Measurements from ENCODE around the gene AHDC1. TPM values are rescaled to one million over a fixed set of nuclear protein-coding genes. Genes with fewer than 3 reads are reported as not detected.
A peak's percentile ranks its signal among the peaks of the same experiment; 100 is the strongest.
"Not testable (repeated sequence)": the region's sequence is repeated elsewhere in the genome, so short reads cannot be mapped to it uniquely, and the experiment has no call there.

Gene AHDC1
- total and polyA plus RNA-seq, 2 of the 13 experiments (the other 11 are each of a cell fraction or from before 2014, with no cell fraction given) = 1.0 to 2.7 TPM

GRCh38 chr1:27553823-27554222, 50.1 kb downstream of the AHDC1 start:
- H3K4me3 ChIP-seq (replicated peaks in 1 of 3; ENCODE audit: insufficient read depth in 1 of 3, low read depth in 2 of 3, low read length in 3 of 3); H3K36me3 ChIP-seq (replicated peaks in 1 of 2; ENCODE audit: control insufficient read depth in 1 of 2, insufficient read depth in 2 of 2, low read length in 2 of 2); H2AFZ ChIP-seq (ENCODE audit: low read length); H3K9me3 ChIP-seq (ENCODE audit: low read length); ATAC-seq; H3K79me2 ChIP-seq (ENCODE audit: insufficient read depth, low read length); CTCF ChIA-PET (ENCODE audit: low intra/inter-chr PET ratio, low total read pairs); H3K9ac ChIP-seq (ENCODE audit: insufficient read depth, low read depth, low read length); BruUV-seq (replicated peaks); FAIRE-seq; DNase-seq (ENCODE audit: low spot score); H4K20me1 ChIP-seq (ENCODE audit: insufficient read depth, low read length); in situ Hi-C loops (cut with HindIII; ENCODE audit: extremely low pct_ligation_motif_present, low pct_unique_long_range_greater_than_20kb); intact Hi-C loops (cut with micrococcal nuclease; ENCODE audit: unreplicated experiment); H3K27me3 ChIP-seq (ENCODE audit: control insufficient read depth in 1 of 2, insufficient read depth in 2 of 2, low read length in 2 of 2): not testable (repeated sequence)
- Histone ChIP-seq H3K4me2 (ENCODE audit: low read depth, low read length) (peak overlapping the region; percentile 46), H3K27ac (ENCODE audit: extremely low read length, insufficient read depth, low read length) (peak overlapping the region; percentile 54), H3K4me1 (ENCODE audit: insufficient read depth, low read length) (peaks cover 43% of the 10 kb centered on the region)
- POLR2A ChIA-PET = interaction anchor here (0.6 to 2.4 kb wide), 7 partner anchors 10 to 63 kb away, joined by 4 to 20 read pairs (median 7); partner anchors contain the start of gene AHDC1
- TF ChIP-seq ZNF121 (CRISPR knock-in tag; IDR thresholded peaks at IDR 0.05) = peak; percentile 77
- WGBS (ENCODE audit: low lambda C conversion rate) = 100% methylated on average over 7 of the region's 7 CpGs

- H3K9me3 ChIP-seq (ENCODE audit: low read length) = no peaks in the 10 kb centered on the region
- H3K36me3 ChIP-seq (replicated peaks in 1 of 2; ENCODE audit: control insufficient read depth in 1 of 2, insufficient read depth in 2 of 2, low read length in 2 of 2) = peaks cover 7 to 8% of the 10 kb centered on the region in 2 experiments; a peak in 3 of 5 replicates
- H3K79me2 ChIP-seq (ENCODE audit: insufficient read depth, low read length) = no peaks in the 10 kb centered on the region
- POLR2A ChIA-PET = interaction anchor here (1.6 to 2.4 kb wide), 2 partner anchors 11 to 63 kb away, joined by 3 to 6 read pairs; no protein-coding TSS in a partner anchor
- intact Hi-C loops (cut with micrococcal nuclease; ENCODE audit: unreplicated experiment) (no loop called here), in situ Hi-C loops (cut with HindIII; ENCODE audit: extremely low pct_ligation_motif_present, low pct_unique_long_range_greater_than_20kb) (no loop called here)
- no peak overlapping the region for H3K4me3 ChIP-seq (replicated peaks in 1 of 3; ENCODE audit: insufficient read depth in 1 of 3, low read depth in 2 of 3, low read length in 3 of 3)
- ATAC-seq = no peak
- WGBS (ENCODE audit: low lambda C conversion rate) = 95% methylated on average over 8 of the region's 16 CpGs
- H3K27ac ChIP-seq (ENCODE audit: extremely low read length, insufficient read depth, low read length) = no peak overlapping the region
- CTCF ChIA-PET (ENCODE audit: low intra/inter-chr PET ratio, low total read pairs) = no interaction called here
- no peaks in the 10 kb centered on the region for H4K20me1 ChIP-seq (ENCODE audit: insufficient read depth, low read length)
- H3K27me3 ChIP-seq (ENCODE audit: control insufficient read depth in 1 of 2, insufficient read depth in 2 of 2, low read length in 2 of 2) = no peaks in the 10 kb centered on the region
- peaks cover 43% of the 10 kb centered on the region for H3K4me1 ChIP-seq (ENCODE audit: insufficient read depth, low read length)
- no peak for DNase-seq (ENCODE audit: low spot score)
- no peak for FAIRE-seq
- H3K4me2 ChIP-seq (ENCODE audit: low read depth, low read length) = no peak overlapping the region
- no peak overlapping the region for H2AFZ ChIP-seq (ENCODE audit: low read length)
- BruUV-seq (replicated peaks) = no TSS peak
- H3K9ac ChIP-seq (ENCODE audit: insufficient read depth, low read depth, low read length) = no peak overlapping the region
- peak; percentile 82 for TF ChIP-seq ZBTB33 (CRISPR knock-in tag; IDR thresholded peaks at IDR 0.05)
- no peak for TF ChIP-seq AKAP8 (CRISPR knock-in tag; IDR thresholded peaks at IDR 0.05)
- TF ChIP-seq, protein P1, sequence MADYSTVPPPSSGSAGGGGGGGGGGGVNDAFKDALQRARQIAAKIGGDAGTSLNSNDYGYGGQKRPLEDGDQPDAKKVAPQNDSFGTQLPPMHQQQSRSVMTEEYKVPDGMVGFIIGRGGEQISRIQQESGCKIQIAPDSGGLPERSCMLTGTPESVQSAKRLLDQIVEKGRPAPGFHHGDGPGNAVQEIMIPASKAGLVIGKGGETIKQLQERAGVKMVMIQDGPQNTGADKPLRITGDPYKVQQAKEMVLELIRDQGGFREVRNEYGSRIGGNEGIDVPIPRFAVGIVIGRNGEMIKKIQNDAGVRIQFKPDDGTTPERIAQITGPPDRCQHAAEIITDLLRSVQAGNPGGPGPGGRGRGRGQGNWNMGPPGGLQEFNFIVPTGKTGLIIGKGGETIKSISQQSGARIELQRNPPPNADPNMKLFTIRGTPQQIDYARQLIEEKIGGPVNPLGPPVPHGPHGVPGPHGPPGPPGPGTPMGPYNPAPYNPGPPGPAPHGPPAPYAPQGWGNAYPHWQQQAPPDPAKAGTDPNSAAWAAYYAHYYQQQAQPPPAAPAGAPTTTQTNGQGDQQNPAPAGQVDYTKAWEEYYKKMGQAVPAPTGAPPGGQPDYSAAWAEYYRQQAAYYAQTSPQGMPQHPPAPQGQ (CRISPR knock-in tag; IDR thresholded peaks at IDR 0.05; ENCODE audit: borderline replicate concordance) = no peak
- no peak for TF ChIP-seq ZNF672 (CRISPR knock-in tag; IDR thresholded peaks at IDR 0.05)
- TF ChIP-seq KDM5A (IDR thresholded peaks at IDR 0.05; ENCODE audit: borderline replicate concordance, low read length) = no peak
- no peak for TF ChIP-seq ZNF180 (CRISPR knock-in tag; IDR thresholded peaks at IDR 0.05; ENCODE audit: borderline replicate concordance, low read depth)
- TF ChIP-seq SP1 (IDR thresholded peaks at IDR 0.05) = no peak
- TF ChIP-seq SP1 (CRISPR knock-in tag; IDR thresholded peaks at IDR 0.05) = no peak
- TF ChIP-seq RXRA (CRISPR knock-in tag; IDR thresholded peaks at IDR 0.05) = peak; percentile 23; the same call in 1 of the 2 replicates
- no peak for TF ChIP-seq HNRNPL (IDR thresholded peaks at IDR 0.05; ENCODE audit: low read depth, low read length)
- TF ChIP-seq RAD51 (IDR thresholded peaks at IDR 0.05; ENCODE audit: borderline replicate concordance) = no peak
- peak; percentile 92 for TF ChIP-seq ZKSCAN1 (IDR thresholded peaks at IDR 0.05; ENCODE audit: low read length)
- no peak for TF ChIP-seq NONO (IDR thresholded peaks at IDR 0.05)
- no peak for TF ChIP-seq NONO (CRISPR knock-in tag; conservative IDR thresholded peaks at IDR 0.05)
- no peak for TF ChIP-seq TSC22D2 (CRISPR knock-in tag; IDR thresholded peaks at IDR 0.05; ENCODE audit: borderline replicate concordance)
Measured at GRCh38 chr1:27552911-27553420, 51.0 kb downstream of the AHDC1 start.

All from HepG2 (cell line).